ENCODE measurements around the gene NOB1.
"Not testable (repeated sequence)": the region's sequence is repeated elsewhere in the genome, so short reads cannot be mapped to it uniquely, and the experiment has no call there.

Gene NOB1

GRCh38 chr16:69761983-69762813 is 7.5 kb upstream of the NOB1 start, which contains the start of gene WWP2:
Gene WWP2 (plus strand): TSS chr16:69762332. CDS start chr16:69787011, 24,679 bp downstream.
- peak; percentile 56 to 59 for DNase-seq (ENCODE audit: low read depth in 2 of 2)

- not testable (repeated sequence) for DNase-seq (ENCODE audit: low read depth in 2 of 2)
Measured at GRCh38 chr16:69757375-69757774, 2.6 kb upstream of the NOB1 start.

- DNase-seq (ENCODE audit: low read depth in 2 of 2) = no peak
Measured at GRCh38 chr16:69756705-69757104, 2.0 kb upstream of the NOB1 start.

GRCh38 chr16:69754143-69754468 is 620 bp downstream of the NOB1 start:
- DNase-seq (ENCODE audit: low read depth in 2 of 2) = no peak

- DNase-seq (ENCODE audit: low read depth in 2 of 2) = no peak
Measured at GRCh38 chr16:69748694-69749345, 5.9 kb downstream of the NOB1 start.

GRCh38 chr16:69747115-69747514 is 7.6 kb downstream of the NOB1 start:
- DNase-seq (ENCODE audit: low read depth in 2 of 2) = no peak

GRCh38 chr16:69745959-69746358 is 8.8 kb downstream of the NOB1 start:
- no peak for DNase-seq (ENCODE audit: low read depth in 2 of 2)

GRCh38 chr16:69745232-69745612 is 9.5 kb downstream of the NOB1 start:
- no peak for DNase-seq (ENCODE audit: low read depth in 2 of 2)

GRCh38 chr16:69744363-69745231 is 10.1 kb downstream of the NOB1 start:
- DNase-seq (ENCODE audit: low read depth in 2 of 2) = no peak

- no peak for DNase-seq (ENCODE audit: low read depth in 2 of 2)
Measured at GRCh38 chr16:69741951-69742904, 12.5 kb downstream of the NOB1 start.

- no peak for DNase-seq (ENCODE audit: low read depth in 2 of 2)
Measured at GRCh38 chr16:69741519-69741918, 13.2 kb downstream of the NOB1 start.

- DNase-seq (ENCODE audit: low read depth in 2 of 2) = no peak
Measured at GRCh38 chr16:69732101-69732500, 22.6 kb downstream of the NOB1 start.

- DNase-seq (ENCODE audit: low read depth in 2 of 2) = not testable (repeated sequence)
Measured at GRCh38 chr16:69731280-69731679, 23.4 kb downstream of the NOB1 start.

- DNase-seq (ENCODE audit: low read depth in 2 of 2) = not testable (repeated sequence)
Measured at GRCh38 chr16:69729030-69729429, 25.7 kb downstream of the NOB1 start.

- no peak for DNase-seq (ENCODE audit: low read depth in 2 of 2)
Measured at GRCh38 chr16:69727916-69728270, 26.8 kb downstream of the NOB1 start.

- DNase-seq (ENCODE audit: low read depth in 2 of 2) = peak; percentile 79 to 91
Measured at GRCh38 chr16:69726313-69727060, 28.2 kb downstream of the NOB1 start, which contains the start of gene NQO1. Gene NQO1 (minus strand): TSS chr16:69726560. CDS start chr16:69726439, 121 bp downstream.

- no peak for DNase-seq (ENCODE audit: low read depth in 2 of 2)
Measured at GRCh38 chr16:69725480-69726312, 29.0 kb downstream of the NOB1 start.

- no peak for DNase-seq (ENCODE audit: low read depth in 2 of 2)
Measured at GRCh38 chr16:69724981-69725479, 29.7 kb downstream of the NOB1 start.

GRCh38 chr16:69724414-69724873 is 30.3 kb downstream of the NOB1 start:
- DNase-seq (ENCODE audit: low read depth in 2 of 2) = no peak
